Endometrial microvascular endothelial cells (primary cell): ENCODE results near the gene DNAH1. TPM values are rescaled to one million over a fixed set of nuclear protein-coding genes. Genes with fewer than 3 reads are reported as not detected.

ENCODE experiments used
- in situ Hi-C: cut with HindIII; loops from 2 replicates; pipeline ENCODE4 v1.10.0; 2017; ENCODE audit warnings: low sequenced_read_pairs, low pct_unique_long_range_greater_than_20kb; ENCODE audit errors: inconsistent ontology term
- total RNA-seq: library from RNA; depleted of rRNA; stranded (reverse); fragments of >200 nt; gene quantifications from one replicate; pipeline ENCODE4 v1.2.3, GENCODE V29; 2015; ENCODE audit errors: inconsistent ontology term

Gene DNAH1
- total RNA-seq, 1 donor from 2014 or later: 2.1 TPM

DNA sequence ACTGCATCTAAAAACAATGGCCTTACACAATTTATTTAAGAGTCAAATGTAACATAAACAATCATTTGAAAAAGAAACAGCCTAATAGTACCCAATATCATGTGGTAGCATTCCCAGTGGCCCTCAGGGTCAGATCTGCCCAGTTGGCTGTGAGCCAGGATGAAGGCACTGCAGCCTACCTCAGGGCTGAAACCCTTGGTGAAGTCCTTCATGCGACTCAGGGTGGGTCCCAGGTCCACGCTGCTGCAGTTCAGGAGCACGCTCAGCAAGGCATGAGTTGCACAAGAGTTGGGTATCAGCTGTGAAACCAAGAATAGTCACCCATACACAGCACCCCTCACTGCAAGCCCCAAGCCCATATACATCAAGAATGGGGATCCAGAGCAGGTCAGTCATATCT lies 91.7 kb downstream of the DNAH1 start:
- in situ Hi-C loops: no loop called here

DNA sequence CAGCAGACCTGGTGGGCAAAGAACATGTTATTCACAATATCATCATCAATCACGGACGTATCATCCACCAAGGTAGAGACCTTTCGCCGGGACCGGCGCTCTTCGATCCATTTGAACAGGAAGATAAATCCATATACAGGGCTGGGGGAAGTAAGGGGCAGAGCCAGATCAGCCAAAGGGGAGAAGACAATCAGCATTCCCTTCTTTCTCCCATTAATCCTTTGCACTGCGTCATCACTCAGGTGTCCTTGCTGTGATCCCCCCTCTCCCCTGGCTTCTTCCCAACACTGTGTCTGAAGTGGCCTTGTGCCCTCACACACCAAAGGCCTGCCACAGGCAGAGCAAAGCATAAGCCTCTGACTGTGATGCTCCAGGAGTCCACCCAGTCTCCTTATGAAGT lies 92.3 kb downstream of the DNAH1 start:
- in situ Hi-C loops: no loop called here

DNA sequence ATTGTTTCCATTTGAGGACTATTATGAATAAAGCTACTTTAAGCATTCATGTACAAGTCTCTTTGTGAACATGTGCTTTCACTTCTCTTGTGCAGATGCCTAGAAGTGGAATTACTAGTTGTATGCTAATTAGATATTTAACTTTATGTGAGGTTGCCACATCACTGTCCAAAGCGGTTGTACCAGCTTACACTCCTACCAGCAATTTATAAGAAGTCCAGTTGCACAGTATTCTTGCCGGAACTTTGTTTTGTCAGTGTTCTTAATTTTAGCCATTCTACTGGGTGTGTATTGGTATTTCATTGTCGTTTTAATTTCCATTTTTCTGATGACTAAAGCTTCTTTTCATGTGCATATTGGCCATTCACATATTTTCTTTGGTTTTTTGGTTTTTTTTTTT lies 99.7 kb downstream of the DNAH1 start:
- in situ Hi-C loops: no loop called here

DNA sequence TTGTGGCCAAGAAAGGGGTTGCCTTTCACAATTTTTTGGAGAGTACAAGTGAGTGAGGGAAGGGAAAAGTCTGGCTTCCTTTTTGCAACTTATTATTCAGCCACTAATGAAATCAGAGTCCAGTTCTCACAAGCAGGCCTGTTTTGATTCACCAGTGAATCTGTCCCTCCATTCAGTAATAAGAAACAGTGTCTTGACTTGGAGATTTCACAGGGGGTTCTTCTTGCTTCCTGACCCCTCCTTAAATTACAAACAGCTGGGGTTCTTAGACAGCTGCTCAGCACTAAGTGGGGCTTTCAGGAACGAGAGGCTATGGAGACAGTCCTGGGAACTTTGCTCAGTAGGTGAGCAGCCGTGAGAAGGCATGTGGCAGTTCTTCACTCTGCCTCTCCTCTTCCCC lies 104.3 kb downstream of the DNAH1 start:
- in situ Hi-C loops: no loop called here

DNA sequence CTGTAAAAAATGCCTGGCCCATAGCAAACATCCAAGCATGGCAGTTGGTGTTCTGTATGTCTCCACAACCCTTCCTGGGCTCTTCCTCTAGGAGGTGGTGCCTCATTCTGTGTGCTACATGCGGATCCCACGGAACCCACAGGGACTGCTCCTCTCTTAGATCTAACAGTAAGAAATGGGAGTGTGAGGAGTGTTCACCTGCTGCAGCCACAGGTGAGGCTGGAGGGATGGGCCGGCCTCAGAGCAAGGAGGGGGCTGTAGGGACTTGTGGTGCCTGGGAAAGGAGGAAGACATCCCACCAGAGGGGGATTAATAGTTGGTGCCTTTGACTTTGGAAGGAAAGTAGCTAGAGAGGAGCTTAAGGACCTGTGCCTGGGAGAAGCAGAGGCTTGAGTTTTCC lies 106.5 kb downstream of the DNAH1 start:
- in situ Hi-C loops: no loop called here

DNA sequence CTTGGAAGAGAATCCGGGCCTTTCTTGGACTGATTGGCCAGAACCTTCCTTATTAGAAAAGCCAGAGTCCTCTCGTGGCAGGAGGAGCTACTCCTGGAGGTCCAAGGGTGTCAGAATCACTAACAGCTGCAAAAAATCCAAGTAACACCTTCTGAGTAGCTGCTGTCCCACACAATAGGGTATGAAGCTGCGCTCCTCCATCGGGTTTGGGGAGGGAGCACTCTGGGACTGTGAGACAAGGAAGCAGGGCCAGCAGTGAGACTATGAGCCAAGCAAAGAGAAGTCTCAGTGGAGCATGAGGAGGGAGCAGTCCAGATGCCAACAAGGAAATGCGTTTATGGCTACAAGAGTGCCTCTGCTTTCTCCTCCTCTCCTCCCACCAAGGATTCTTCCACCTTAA lies 107.1 kb downstream of the DNAH1 start:
- in situ Hi-C loops: no loop called here

DNA sequence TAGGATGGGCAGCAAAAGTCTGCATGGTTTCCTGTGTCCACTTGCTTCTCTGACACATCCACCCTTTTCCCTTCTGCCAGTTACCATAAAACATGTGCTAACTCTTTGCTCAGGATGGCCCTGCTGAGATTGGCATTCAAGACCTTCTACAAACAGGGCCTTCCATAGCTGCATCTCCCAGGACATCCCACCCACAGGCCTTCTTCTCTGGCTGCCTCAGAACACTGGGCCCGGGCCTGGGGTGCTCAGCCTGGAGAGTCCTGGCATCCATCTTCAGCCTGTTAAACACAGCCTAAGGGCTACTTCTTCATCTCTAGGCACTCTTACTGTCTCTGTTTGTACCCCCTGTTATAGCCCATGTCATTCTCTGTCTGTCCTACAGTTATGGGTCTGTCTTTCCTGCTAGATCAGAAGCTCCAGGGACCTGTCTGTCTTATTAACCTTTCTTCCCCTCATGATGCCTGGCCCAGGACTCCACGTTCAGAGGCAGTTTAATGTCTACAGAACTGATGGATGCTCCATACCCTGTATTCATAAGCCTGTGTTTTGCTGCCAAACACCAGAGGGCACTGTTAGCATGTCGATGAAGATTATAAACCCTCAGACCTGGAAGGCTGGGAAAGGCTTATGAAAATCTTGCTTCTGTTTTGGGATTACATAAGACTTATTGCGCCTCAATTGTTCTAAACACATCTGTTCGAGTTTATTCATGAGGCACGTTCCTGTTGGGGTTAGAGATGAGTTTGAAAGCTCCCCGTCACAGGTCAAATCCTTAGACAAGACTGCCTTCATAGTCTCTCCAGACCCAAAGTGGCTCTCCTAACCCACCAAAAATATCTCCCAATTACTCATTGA lies 112.3 kb downstream of the DNAH1 start:
- in situ Hi-C loops: no loop called here

DNA sequence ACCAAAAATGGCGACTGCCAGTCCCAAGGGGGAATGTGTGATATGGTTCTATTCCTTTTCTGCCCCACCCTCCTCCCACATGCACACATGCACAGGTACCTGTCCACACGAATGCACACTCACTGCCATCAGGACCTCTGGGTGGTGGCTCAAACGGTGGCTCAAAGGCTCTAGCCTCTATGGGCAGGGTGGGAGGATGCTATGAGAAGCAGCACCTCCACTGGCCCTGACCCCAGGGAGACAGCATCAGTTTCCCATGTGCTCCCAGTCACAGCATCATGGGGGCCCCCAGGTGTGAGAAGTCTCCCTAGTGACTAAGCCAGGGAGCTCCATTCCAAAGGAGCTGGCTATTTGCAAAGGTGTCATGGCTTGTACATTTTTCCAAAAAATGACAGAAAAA lies 112.9 kb downstream of the DNAH1 start:
- in situ Hi-C loops: no loop called here

DNA sequence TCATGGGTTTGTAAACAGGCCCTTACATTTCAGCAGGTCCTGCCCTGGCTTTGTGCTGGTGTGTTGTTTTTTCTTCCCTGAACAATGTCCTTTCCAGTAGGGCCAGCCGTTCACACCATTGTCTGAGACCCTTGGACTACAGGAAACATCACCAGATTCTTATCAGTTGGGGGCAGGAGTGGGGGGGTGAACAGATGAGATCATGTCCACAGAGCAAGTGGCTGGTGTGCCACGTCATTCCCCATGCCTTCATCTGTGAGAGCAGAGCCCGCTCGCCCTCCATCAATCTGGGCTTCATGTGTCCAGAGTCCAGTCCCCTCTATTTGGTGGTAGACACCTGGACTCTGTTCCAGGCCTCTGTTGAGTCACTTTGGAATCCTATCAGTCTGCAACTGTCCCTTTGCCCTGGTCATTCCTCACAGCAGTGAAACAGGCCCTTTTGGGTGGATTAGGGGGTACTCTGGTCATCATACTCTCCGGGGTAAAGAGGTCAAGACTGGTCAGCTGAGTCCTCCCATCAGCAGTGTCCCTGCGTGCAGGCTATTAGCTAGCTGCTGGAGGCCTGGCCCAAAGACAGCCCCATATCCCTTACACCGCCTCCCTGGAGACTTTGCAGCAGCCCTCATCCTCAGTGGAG lies 113.8 kb downstream of the DNAH1 start:
- in situ Hi-C loops: no loop called here

DNA sequence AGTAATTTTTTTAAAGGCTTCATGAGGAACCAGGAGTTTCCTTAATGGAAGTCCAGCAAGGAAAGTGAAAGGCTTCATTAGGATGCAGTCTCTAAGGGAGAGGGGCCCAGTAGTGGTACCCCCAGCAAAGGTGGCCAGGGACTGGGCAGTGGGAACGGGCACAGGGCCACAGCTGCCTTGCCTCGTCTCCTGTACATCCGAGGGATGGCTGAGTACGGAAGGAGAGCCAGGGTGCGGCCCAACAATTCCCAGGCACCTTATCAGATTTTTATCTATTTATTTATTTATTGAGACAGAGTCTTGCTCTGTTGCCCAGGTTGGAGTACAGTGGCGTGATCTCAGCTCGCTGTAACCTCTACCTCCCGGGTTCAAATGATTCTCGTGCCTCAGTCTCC lies 114.3 kb downstream of the DNAH1 start:
- in situ Hi-C loops: no loop called here

DNA sequence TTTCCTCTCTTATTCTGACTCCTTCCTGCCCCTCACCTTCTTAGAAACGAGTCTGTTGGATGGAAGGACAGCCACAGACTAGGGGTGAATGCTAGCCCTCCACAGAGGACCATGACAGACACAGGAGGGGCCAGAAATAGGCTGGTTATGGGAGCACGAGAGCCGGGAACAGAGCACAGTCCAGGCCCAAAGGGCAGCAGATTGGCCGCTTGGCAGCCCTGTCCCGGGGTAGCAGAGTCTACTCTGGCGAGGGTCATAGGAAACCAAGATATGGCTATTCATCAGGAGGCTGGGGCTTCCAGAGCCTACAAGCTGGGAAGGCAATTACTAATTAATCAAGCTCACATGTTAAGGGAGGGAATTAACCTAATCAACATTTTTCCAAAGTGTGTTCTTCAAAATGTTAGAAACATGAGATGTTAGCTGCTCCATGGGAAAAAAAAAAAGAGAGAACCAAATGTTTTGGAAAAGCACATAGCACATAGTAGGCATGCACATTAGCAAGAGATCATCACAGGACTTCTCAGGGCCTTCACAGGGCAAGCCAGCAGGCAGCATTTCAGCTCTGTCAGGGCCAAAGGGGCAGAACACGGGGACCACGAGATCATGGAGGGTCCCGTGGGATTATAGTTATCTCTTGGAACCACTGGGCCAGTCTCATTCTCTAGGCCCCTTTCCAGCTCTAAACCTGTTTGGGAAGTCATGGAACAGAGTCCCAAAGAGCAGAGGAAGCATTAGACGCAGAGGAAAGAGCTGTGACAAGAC lies 115.5 kb downstream of the DNAH1 start:
- in situ Hi-C loops: no loop called here

DNA sequence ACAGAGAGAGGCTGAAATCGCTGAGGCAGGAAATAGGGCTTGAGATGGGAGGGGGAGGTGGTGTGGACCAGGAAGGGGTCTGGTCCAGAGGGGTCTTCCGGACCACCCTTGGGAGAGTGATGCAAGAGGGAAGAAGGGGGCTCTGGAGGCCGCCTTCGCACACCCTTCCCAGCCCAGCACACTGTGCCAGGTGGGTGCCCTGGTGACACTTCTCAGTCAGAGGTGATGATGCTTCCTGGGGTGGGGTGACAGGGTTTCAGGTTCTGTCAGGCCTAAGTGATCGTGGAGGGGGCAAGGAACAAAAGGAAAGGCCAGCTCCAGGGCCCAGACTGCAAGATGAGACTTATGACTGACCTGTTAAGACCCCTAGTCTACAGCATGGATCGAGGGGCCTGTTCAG lies 116.1 kb downstream of the DNAH1 start:
- in situ Hi-C loops: no loop called here

DNA sequence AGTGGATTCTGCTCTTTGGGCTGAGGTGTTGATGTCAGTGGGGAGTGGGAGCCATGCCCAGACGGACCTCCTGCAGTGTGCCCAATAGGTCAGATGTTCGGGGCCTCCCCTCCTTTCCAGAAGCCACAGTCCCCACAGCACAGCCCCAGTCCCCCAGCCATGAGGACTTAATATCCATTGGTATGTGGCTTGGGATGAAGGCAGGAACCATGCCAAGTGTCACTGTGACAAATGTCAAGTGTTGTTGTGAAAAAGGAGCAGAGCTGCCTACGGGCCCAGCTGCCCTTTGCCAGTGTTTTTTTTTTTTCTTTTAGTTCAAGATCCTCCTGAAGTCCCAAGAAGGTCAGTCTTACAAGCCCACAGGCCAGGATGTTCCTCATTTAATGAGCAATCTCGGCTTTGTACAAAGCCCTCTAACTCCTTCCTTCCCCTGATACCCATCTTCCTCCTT lies 116.6 kb downstream of the DNAH1 start:
- in situ Hi-C loops: no loop called here

DNA sequence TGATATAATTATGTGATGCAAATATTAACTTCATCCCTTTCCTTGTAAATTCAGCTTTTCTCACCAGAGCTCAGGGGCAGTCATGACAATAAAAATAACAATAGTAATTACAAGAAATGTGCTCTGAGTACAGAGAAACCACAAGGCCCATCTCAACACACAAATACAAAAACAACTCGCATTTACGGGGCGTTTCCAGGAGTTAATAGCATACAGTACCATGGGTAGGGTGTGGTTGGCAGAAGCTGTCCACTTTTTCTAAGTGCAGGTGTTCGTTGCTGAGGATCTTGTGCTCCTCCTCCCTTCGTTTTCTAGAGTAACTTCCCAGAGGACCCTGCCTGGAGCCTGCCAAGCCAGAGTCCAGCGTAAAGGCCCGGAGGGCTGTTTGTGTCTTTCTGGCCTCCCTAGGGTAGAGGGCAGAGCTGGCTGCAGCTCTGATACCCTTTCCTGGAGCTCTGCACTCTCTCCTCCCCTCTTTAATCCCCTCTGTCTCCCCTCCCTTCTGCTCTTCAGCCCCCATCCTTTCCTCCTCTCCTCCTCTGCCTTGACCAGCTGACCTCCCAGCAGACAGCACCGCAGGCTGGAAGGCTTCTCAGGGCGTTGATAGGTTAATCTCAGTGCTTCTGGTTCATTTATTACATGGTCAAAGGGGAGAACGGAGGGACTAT lies 117.3 kb downstream of the DNAH1 start:
- in situ Hi-C loops: no loop called here

DNA sequence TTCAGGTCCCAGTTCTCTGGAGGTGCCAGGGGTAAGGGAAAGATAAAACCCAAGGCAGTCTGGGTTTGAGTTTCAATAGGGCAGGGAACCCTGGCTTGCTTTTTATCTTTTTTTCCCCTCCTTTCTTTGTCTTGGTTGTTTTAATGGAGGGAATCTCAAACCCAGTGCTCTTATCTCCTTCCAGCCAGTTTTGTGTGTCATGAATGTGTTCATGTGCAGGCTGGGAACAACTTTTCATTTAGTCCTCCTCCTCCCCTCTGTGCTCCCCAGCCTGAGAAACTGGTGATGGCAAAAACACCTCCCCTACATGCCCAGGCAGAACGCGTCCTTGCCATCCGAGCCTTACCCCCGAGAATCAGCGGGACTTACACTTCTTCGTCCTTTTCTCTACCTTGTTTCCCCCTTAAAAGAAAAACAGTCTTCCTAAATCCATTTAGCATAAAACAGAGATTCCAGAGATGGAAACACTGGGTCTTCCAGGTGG lies 117.9 kb downstream of the DNAH1 start:
- in situ Hi-C loops: no loop called here

DNA sequence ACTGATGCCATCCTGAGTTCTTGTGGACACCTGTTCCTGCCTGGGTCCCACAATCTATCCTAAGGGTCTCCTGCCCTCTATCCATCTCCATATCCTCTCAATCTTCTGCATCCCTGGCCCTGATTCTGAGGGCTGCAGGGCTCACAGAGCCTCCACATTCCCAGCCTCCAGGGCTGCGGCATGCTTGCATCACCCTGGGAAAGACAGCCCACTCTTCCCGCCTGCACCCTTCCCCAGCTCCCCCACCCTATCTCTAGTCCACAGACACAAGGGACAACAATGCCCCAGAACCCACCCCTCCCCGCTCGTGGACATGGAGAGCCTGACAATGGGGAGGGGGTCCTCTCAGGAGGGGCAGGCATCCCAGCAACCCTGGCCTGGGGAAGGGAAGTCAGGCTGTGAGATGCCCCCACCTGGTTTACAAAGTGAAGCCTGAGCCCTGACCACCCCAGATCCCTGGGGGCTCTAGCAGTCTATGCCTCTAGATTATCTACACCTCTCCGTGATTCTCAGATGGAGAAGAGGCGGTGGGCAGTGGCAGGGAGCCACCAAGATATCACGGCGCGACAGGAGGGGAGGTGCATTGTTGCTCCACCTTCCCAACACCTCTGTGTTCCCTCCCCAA lies 118.5 kb downstream of the DNAH1 start:
- in situ Hi-C loops: no loop called here

DNA sequence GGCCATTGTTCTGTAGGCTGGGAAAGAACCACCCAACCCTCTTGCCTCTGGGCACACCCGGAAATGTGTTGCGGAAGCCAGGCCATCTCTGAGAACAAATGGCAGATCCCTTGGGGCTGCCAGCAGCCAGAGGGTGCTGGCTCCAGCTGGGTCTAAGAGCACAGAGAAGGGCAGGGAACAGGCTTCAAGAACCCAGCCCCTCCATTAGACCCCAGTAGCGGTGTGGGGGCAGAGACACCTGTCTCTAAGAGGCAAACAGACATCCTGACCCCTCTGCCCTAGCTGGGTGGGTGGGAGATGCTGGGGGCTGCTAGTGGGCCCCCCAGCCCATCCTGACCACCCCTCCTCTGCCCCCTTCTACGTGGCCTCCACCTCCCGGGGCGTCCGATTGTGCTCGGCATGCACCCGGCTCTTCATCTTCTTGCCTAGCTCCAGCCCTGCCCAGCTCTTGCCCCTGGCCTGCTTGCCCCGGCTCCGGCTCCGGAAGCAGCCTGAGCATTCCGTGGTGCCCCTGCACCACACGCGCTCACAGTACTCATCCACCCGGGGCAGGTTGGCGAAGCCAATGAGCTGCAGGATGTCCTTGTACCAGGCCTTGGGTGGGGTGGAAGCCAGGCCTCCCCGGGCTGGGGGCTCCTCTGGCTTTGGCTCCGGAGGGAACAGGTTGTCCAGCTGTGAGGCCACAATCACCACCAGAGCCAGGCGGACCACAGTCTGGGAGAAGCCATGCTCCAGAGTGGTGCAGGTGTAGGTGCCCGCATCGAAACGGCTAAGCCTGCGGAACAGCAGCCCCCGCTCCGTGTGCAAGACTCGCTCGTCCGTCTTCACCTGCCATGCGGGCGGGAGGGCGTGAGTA lies 119.4 kb downstream of the DNAH1 start:
- in situ Hi-C loops: no loop called here
